Heart left ventricle (tissue), 13 donors: Measurements from ENCODE around the gene RANBP3.

Experiments
- CTCF ChIP-seq, 12 donors: fragments of 200-600 bp; sonication (generic) in 4 of 12; IDR thresholded peaks; one replicate each; pipeline versions ENCODE4 v1.5.0 to v1.8.0; 2018 to 2022; ENCODE audit warnings: antibody characterized with exemption in 12 of 12, mild to moderate bottlenecking in 5 of 12
- POLR2A ChIP-seq, 2 donors: fragments of 450-650 bp; IDR thresholded peaks; one replicate each; pipeline ENCODE4 v1.6.1; 2017; ENCODE audit warnings: antibody characterized with exemption in 2 of 2, mild to moderate bottlenecking in 2 of 2, moderate library complexity in 2 of 2
- donor health status: ischemic (EF 13 %, LVEDD 7.1; RV severe dilation, severe dysfunction).
- donor health status: DM: no; HTN: yes; CAD: no.
- donor health status: DM: no; HTN: no; CAD: no.
- donor health status: ischemic (EF 25% LVEDD 6.9; RV normal size, moderate dysfunction).
- donor health status: ischemic (EF 25% LVEDD 5.7; RV mildly dilated, moderate dysfunction).
- donor health status: ischemic (EF 35%, LVEDD 5.7; RV mildly dilated, moderate dysfunction).
- donor health status: nonischemic (EF 11% LVEDD 7.7; RV severe dilation, severe dysfunction).
- donor health status: DM: yes; HTN: yes; CAD: no.
- donor health status: PGD.
- donor health status: ischemic (EF 29% LVEDD 5.4; RV normal size, mild dysfunction).
- donor health status: nonischemic (EF 23%, LVEDD 6.1; RV moderate dilation, normal function).

- TF ChIP-seq CTCF (IDR thresholded peaks at IDR 0.05) (no peak), POLR2A (IDR thresholded peaks at IDR 0.05) (no peak)
Observed at GRCh38 chr19:5992756-5993155, 14.8 kb upstream of the RANBP3 start.
